GM12864 (cell line): ENCODE results near the gene JOSD2.

Source experiments
- DNase-seq: peaks from one replicate; pipeline ENCODE4 v3.0.0-alpha.2; 2011; ENCODE audit warnings: low read depth
- H3K4me3 ChIP-seq: 2 replicates; pipeline ENCODE4 v1.5.1; 2011; ENCODE audit warnings: mild to moderate bottlenecking, low read depth, low read length, control low read depth
- CTCF ChIP-seq: IDR thresholded peaks from 2 replicates; pipeline ENCODE4 v1.5.1; 2011; ENCODE audit warnings: low read depth, mild to moderate bottlenecking, moderate library complexity, low read length, control low read depth, inconsistent platforms; ENCODE audit errors: missing control alignments

The JOSD2 gene

GRCh38 chr19:50464348-50464747, 46.6 kb downstream of the JOSD2 start:
- no peak overlapping the region for H3K4me3 ChIP-seq
- TF ChIP-seq CTCF: no peak
- no peak for DNase-seq

- no peak overlapping the region for H3K4me3 ChIP-seq
Observed at GRCh38 chr19:50462970-50463369, 48.0 kb downstream of the JOSD2 start.

GRCh38 chr19:50461066-50461875, 49.7 kb downstream of the JOSD2 start:
- DNase-seq: peak; percentile 66
- peak; percentile 90 for TF ChIP-seq CTCF
- no peak overlapping the region for H3K4me3 ChIP-seq

More at GRCh38 chr19:50462970-50463369, 48.0 kb downstream of the JOSD2 start:
- TF ChIP-seq CTCF: no peak
- DNase-seq: no peak

GRCh38 chr19:50460161-50460765, 50.7 kb downstream of the JOSD2 start:
- H3K4me3 ChIP-seq: no peak overlapping the region; the same call in 1 of the 2 replicates
- TF ChIP-seq CTCF: peak; percentile 51
- DNase-seq: peak; percentile 83

- H3K4me3 ChIP-seq: no peak overlapping the region; the same call in 1 of the 2 replicates
- no peak for TF ChIP-seq CTCF
- DNase-seq: no peak
Observed at GRCh38 chr19:50459638-50460037, 51.4 kb downstream of the JOSD2 start.

GRCh38 chr19:50459067-50459456, 51.9 kb downstream of the JOSD2 start:
- TF ChIP-seq CTCF: no peak
- H3K4me3 ChIP-seq: no peak overlapping the region
- no peak for DNase-seq
